GM08714 (cell line): ENCODE results near the gene JARID2.
A peak's percentile ranks its signal among the peaks of the same experiment; 100 is the strongest.

Source experiments
- H3K4me3 ChIP-seq: fragments of 200-500 bp; sonication (Bioruptor generic); 2 replicates; pipeline ENCODE4 v1.5.1; 2014; ENCODE audit warnings: mild to moderate bottlenecking, low read length, inconsistent platforms
- ZNF274 ChIP-seq: IDR thresholded peaks from 2 replicates; pipeline ENCODE4 v1.6.1; 2012; ENCODE audit warnings: mild to moderate bottlenecking, low read depth, low read length

JARID2 gene

DNA sequence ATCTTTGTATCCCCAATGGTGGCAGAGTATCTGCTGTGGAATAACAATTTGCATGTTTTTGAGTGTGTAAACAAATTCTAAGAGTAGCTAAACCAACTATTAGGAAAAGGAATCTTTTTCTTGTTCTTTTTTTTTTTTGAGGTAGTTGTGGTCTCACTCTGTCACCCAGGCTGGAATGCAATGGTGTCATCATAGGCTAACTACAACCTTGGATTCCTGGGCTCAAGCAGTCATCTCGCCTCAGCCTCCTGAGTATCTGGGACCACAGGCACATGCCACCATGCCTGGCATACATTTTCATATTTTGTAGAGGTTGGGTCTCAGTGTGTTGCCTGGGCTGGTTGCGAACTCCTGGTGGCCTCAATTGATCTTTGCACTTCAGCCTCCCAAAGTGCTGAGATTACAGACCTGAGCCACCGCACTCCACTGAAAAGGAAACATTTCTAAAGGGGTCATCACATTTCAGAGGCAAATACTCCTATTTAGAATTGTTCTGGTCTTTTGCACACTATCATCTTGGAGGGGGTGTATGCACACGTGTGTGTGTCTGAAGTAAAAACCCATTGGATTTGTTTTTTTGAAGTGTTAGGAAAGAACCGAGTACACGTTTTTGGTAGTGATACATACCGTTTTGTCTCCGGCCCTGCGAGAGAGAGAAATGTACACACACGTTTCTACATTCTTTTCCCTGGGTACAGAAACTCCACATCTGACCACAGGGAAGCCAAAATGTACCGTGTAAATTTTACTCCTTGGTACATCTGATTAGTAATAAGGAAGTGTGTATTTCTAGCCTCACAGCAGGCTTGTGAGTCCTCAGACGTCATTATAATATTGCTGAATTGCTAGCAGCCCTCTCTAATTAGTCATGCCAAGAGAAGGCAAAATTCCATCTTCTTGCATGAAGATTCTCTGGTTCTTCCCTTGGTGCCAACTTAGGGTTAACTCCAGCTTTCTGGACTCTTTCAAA is 183.6 kb downstream of the JARID2 start:
- TF ChIP-seq ZNF274, result no peak
- no peak overlapping the region for H3K4me3 ChIP-seq

- TF ChIP-seq ZNF274, result no peak
- H3K4me3 ChIP-seq, result no peak overlapping the region
Measured at GRCh38 chr6:15430186-15430585, 184.3 kb downstream of the JARID2 start.

DNA sequence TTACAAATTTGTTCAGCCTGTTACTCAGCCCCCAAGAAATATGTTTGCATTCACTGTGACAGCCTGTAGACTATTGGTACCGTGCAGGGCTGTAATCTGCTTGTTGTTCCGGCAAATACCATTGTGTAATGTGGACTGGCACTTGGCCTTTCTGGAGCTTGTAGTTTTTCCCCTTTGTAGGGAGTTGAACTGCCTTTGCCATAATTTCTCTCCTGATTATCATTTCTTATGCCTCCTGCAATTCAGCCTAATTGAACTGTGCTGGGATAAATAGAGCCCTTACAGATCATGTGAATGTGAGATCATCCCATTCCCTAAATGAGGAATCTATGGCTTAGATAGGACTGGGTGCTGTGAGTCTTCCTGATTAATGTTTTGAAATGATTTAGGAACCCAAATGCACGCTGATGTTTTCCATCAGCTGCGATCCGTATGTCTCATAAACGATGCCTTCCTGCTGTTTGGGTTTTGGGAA is 185.1 kb downstream of the JARID2 start:
- H3K4me3 ChIP-seq, result no peak overlapping the region
- no peak for TF ChIP-seq ZNF274

- no peak overlapping the region; the same call in 1 of the 2 replicates for H3K4me3 ChIP-seq
- no peak for TF ChIP-seq ZNF274
Measured at GRCh38 chr6:15431762-15432483, 186.1 kb downstream of the JARID2 start.

DNA sequence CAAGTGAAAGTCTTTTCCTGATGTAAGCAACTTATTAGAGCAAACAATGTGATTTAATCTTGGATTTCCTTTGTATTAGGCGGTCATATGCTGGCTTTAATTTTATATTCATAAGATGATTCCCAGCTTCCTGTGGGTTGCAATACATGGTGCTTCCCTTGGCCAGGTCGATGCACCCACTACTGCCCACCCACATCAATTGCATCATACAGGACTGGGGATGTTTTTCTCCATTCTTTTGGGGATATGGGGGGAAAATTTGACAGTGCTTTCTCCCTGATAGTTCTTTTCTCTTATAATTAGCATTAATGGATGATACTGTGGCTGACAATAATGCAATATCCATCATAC is 187.6 kb downstream of the JARID2 start:
- peak overlapping the region; percentile 38; the same call in 1 of the 2 replicates for H3K4me3 ChIP-seq
- TF ChIP-seq ZNF274, result no peak

GRCh38 chr6:15434263-15434662 is 188.4 kb downstream of the JARID2 start:
- H3K4me3 ChIP-seq, result no peak overlapping the region
- no peak for TF ChIP-seq ZNF274

DNA sequence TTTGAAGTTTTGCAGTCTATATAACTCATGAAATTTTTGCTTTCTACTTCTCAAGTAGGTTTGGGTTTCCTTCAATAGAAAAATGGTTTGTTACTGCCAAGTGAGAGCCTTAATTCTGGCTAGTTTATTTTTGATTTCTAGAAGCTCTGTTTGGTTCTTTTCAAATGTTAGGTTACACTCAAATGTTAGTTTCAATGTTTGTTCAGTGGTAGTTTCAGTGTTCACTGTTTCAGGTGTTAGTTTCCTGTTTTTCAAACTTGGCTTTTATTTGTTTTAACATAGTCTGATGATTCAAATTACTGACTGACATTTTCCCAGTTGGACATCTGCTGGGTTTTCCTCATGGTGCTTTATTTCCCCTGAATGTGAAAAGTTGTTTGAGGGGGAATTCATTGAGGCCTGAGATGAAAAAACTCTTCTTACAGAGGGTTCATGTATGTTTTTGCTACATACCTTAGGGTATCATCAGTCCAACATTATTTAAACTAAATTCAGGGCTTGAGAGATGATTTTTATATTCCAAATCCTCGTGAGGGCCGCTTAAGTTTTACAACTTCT is 189.0 kb downstream of the JARID2 start:
- TF ChIP-seq ZNF274, result no peak
- no peak overlapping the region for H3K4me3 ChIP-seq

DNA sequence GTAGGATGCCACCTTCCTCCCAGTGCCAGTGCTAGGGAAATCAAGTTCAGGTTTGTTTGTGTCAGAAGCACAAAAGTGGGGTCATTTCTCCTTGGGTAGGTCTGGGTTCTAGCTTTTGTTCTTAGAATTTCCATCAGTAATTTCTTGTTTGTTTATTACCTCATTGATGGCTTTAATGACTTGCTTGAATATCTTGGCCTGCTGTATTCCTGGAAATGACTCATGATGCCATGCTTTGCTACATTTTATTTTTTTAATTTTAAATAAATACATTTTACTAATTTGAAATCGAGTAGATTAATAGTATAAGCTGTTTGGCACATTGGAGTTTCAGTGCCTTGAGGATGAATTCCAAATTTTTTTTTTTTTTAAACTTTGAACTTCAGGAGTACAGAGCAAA is 189.6 kb downstream of the JARID2 start:
- H3K4me3 ChIP-seq, result no peak overlapping the region
- TF ChIP-seq ZNF274, result no peak

DNA sequence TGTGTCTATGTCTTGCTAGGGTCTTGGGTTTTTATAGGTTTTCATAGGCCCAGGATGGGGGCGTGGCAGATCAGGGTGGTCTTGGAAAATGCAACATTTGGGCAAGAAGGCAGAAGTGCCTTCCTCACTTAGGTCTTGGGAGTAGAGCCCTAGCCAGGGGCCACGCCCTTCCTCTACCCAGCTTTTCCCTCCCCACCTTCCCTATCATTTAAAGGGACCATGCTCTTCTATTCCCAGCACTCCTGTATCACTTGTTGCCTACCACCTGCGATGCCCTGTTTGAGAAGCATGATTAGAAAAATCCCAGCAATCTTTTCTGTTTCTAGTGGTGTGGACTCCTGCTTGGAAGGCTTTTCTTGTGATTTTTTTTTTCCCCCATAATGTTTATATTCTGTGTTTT is 190.6 kb downstream of the JARID2 start:
- no peak for TF ChIP-seq ZNF274
- no peak overlapping the region for H3K4me3 ChIP-seq

DNA sequence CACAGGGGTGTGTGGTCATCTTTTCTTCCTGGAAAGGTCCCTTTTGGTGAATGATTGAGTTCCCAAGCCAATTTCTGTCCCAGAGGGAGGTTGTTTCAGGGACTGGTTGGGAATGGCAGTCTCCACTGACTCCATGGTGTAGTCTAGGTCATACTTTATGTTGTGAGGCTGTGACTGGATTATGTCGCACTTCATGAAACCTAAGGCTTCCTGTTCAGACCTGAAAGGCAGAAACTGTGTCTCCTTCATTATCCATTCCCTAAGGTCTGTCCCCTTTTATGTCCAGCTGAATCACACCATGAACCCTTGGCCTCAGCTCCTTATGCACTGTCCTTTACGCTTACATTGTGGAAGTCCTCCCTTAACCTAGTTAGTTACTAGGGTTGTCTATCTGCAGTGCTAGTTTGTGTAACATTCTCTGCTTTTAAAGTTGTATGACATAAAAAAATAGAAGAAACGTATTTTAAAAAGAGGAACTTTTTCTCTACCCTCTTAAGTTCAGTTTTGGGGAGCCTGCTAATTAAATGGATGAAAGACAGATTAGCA is 191.3 kb downstream of the JARID2 start:
- H3K4me3 ChIP-seq, result no peak overlapping the region
- no peak for TF ChIP-seq ZNF274

- TF ChIP-seq ZNF274, result no peak
- no peak overlapping the region for H3K4me3 ChIP-seq
Measured at GRCh38 chr6:15439410-15440025, 193.6 kb downstream of the JARID2 start.

GRCh38 chr6:15440040-15440439 is 194.2 kb downstream of the JARID2 start:
- TF ChIP-seq ZNF274, result no peak

DNA sequence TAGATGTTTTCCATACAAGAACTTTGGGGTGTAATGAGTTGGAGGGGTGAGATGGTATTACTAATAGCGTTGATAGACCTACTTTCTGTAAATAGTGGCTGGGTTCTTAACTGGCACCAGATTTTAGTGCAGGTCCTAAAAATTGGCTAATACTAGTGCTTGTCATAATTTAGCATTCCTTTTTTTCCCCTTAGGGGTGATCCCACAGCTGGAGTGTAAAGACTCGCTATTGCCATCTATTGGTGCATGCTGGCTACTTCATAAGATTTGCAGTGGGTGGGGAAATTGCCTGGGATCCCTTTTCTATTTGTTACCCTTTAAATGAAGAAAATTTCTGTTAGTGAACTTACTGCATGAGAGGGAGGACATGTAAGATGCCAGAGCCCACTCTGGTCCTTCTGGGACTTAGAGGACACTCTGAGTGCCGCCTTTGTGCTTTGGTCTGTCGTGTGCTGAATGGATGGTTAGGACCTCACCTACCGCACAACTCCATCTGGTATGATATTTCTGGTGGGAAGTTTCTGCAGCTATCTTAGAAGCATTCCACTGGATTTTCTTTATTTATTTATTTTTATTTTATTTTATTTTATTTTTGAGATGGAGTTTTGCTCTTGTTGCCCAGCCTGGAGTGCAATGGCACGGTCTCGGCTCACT is 195.5 kb downstream of the JARID2 start:
- H3K4me3 ChIP-seq, result no peak overlapping the region
- TF ChIP-seq ZNF274, result no peak

More at GRCh38 chr6:15440040-15440439, 194.2 kb downstream of the JARID2 start:
- H3K4me3 ChIP-seq, result no peak overlapping the region
